K562 (cell line): ENCODE results near the gene BTLA. TPM values are rescaled to one million over a fixed set of nuclear protein-coding genes. Genes with fewer than 3 reads are reported as not detected.

ENCODE experiments used
- BRD4 ChIP-seq: fragments of 200-600 bp; sonication (generic); IDR thresholded peaks from 2 replicates; pipeline ENCODE4 v1.6.1; 2017; ENCODE audit warnings: inconsistent platforms
- CHD2 ChIP-seq: IDR thresholded peaks from 2 replicates; pipeline ENCODE4 v1.6.1; 2011; ENCODE audit warnings: low read depth, low read length
- FOXM1 ChIP-seq, 2 experiments: fragments of 450-650 bp in 1 of 2; sonication (generic) in 1 of 2; formaldehyde crosslinking in 1 of 2; IDR thresholded peaks; 2 replicates each; pipeline versions ENCODE4 v1.6.1 to v1.9.0; 2017 to 2022; ENCODE audit warnings: low read depth in 2 of 2, mild to moderate bottlenecking in 2 of 2, missing genetic modification reagents in 1 of 2, moderate library complexity in 1 of 2
- HDAC6 ChIP-seq: IDR thresholded peaks from 2 replicates; pipeline ENCODE4 v1.6.1; 2012; ENCODE audit warnings: low read depth, mild to moderate bottlenecking, control low read depth, inconsistent platforms, low read length, moderate library complexity
- HIVEP1 ChIP-seq: fragments of 250-450 bp; sonication (Bioruptor Pico); IDR thresholded peaks from 2 replicates; pipeline ENCODE4 v1.4.0; 2020; ENCODE audit warnings: mild to moderate bottlenecking
- NBN ChIP-seq: fragments of 450-650 bp; IDR thresholded peaks from 2 replicates; pipeline ENCODE4 v1.6.1; 2016; ENCODE audit warnings: low read depth, mild to moderate bottlenecking
- NR2C1 ChIP-seq, 2 experiments: fragments of 450-650 bp; IDR thresholded peaks; 2 replicates each; pipeline ENCODE4 v1.6.1; 2017; ENCODE audit warnings: mild to moderate bottlenecking in 2 of 2, antibody characterized with exemption in 1 of 2, inconsistent platforms in 1 of 2, missing compliant biosample characterization in 1 of 2, missing genetic modification characterization in 1 of 2
- SAFB2 ChIP-seq: fragments of 200-400 bp; formaldehyde crosslinking; IDR thresholded peaks from 2 replicates; pipeline ENCODE4 v1.6.1; 2018; ENCODE audit warnings: borderline replicate concordance, low read length, low read depth, moderate library complexity; ENCODE audit not compliant: severe bottlenecking
- TRIM24 ChIP-seq, 2 experiments: fragments of 450-650 bp; IDR thresholded peaks; 2 replicates each; pipeline ENCODE4 v1.6.1; 2016
- U2AF1 ChIP-seq: fragments of 200-400 bp; formaldehyde crosslinking; optimal IDR thresholded peaks from 2 replicates; pipeline ENCODE3; 2017; ENCODE audit warnings: mild to moderate bottlenecking, low read depth, low read length, moderate library complexity
- ZNF431 ChIP-seq: sonication (generic); formaldehyde crosslinking; IDR thresholded peaks from 2 replicates; pipeline ENCODE4 v1.8.0; 2022; ENCODE audit warnings: mild to moderate bottlenecking, missing genetic modification reagents
- polyA plus RNA-seq, 8 experiments: library from polyadenylated mRNA; depleted of rRNA in 4 of 8; stranded (reverse) in 5 of 8; unstranded in 3 of 8; fragments of >200 nt; fragmentation: Nextera tagmentation in 2 of 8; fragmentation: Illumina TruSeq in 1 of 8; extraction: Ambion mirVana in 2 of 8; extraction: Trizol in 1 of 8; gene quantifications; 2 replicates each; pipeline versions ENCODE4 v1.2.1 to v1.2.3, GENCODE V29; 2011 to 2014; ENCODE audit warnings: inconsistent platforms in 1 of 8, missing spikeins in 1 of 8
- total RNA-seq, 7 experiments: library from RNA; depleted of rRNA in 6 of 7; stranded (reverse); fragments of >200 nt in 6 of 7; fragmentation: Illumina TruSeq in 2 of 7; extraction: Trizol in 2 of 7; gene quantifications; 2 replicates each; pipeline versions ENCODE4 v1.2.1 to v1.2.3, GENCODE V29; 2011 to 2021; ENCODE audit warnings: low replicate concordance in 1 of 7
- TF ChIP-seq, protein P1 (sequence below): fragments of 450-650 bp; formaldehyde crosslinking; IDR thresholded peaks from 2 replicates; pipeline ENCODE4 v1.4.0; 2020; ENCODE audit warnings: mild to moderate bottlenecking, moderate library complexity
- TF ChIP-seq, protein P2 (sequence below), 2 experiments: IDR thresholded peaks in 1 of 2; conservative IDR thresholded peaks in 1 of 2; 2 replicates each; pipeline ENCODE4 v1.6.1; 2016; ENCODE audit warnings: low read depth in 2 of 2, mild to moderate bottlenecking in 1 of 2, missing compliant biosample characterization in 1 of 2, missing genetic modification characterization in 1 of 2, moderate library complexity in 1 of 2
- TF ChIP-seq, protein P3 (sequence below): sonication (generic); formaldehyde crosslinking; IDR thresholded peaks from 2 replicates; pipeline ENCODE4 v1.8.0; 2022; ENCODE audit warnings: mild to moderate bottlenecking, missing genetic modification reagents

The BTLA gene
- total and polyA plus RNA-seq, 9 of the 15 experiments (the other 6 are each of a cell fraction or from before 2014, with no cell fraction given) = 0.22 TPM; not detected in 8

DNA sequence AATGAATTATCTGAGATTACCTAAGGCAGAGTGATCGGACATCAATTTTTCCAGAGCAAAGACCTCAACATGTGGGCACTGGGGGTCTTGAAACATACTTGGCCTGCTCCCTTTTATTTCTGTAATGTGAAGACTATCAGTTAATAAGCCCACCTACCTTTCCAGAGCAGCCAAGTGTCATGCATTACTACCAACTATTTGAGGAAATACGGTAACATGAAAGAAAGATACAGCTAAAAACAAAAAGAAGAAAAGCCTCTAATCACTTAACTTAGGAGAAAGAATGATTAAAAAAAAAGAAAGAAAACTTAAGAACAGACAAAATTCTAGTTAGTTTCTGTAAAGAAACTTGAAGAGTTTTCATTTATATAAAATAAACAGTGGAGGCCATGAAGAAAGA lies 73.9 kb downstream of the BTLA start (continued):
- TF ChIP-seq, protein P1, sequence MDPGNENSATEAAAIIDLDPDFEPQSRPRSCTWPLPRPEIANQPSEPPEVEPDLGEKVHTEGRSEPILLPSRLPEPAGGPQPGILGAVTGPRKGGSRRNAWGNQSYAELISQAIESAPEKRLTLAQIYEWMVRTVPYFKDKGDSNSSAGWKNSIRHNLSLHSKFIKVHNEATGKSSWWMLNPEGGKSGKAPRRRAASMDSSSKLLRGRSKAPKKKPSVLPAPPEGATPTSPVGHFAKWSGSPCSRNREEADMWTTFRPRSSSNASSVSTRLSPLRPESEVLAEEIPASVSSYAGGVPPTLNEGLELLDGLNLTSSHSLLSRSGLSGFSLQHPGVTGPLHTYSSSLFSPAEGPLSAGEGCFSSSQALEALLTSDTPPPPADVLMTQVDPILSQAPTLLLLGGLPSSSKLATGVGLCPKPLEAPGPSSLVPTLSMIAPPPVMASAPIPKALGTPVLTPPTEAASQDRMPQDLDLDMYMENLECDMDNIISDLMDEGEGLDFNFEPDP (CRISPR knock-in tag) = no peak
- no peak for TF ChIP-seq CHD2
- no peak for TF ChIP-seq NR2C1 (IDR thresholded peaks at IDR 0.05)
- no peak for TF ChIP-seq NR2C1 (tag; IDR thresholded peaks at IDR 0.05)
- TF ChIP-seq FOXM1 (IDR thresholded peaks at IDR 0.05; ENCODE audit: low read depth) = no peak
- TF ChIP-seq FOXM1 (CRISPR knock-in tag; IDR thresholded peaks at IDR 0.05; ENCODE audit: low read depth) = no peak
- TF ChIP-seq ZNF431 (CRISPR knock-in tag) = no peak
- no peak for TF ChIP-seq BRD4
- no peak for TF ChIP-seq NBN
- TF ChIP-seq, protein P2, sequence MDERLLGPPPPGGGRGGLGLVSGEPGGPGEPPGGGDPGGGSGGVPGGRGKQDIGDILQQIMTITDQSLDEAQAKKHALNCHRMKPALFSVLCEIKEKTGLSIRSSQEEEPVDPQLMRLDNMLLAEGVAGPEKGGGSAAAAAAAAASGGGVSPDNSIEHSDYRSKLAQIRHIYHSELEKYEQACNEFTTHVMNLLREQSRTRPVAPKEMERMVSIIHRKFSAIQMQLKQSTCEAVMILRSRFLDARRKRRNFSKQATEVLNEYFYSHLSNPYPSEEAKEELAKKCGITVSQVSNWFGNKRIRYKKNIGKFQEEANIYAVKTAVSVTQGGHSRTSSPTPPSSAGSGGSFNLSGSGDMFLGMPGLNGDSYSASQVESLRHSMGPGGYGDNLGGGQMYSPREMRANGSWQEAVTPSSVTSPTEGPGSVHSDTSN (CRISPR knock-in tag; IDR thresholded peaks at IDR 0.05; ENCODE audit: low read depth) = no peak
- TF ChIP-seq, protein P2 (tag; conservative IDR thresholded peaks at IDR 0.05; ENCODE audit: low read depth) = no peak
- TF ChIP-seq TRIM24 (IDR thresholded peaks at IDR 0.05) = no peak
- no peak for TF ChIP-seq SAFB2
- TF ChIP-seq, protein P3, sequence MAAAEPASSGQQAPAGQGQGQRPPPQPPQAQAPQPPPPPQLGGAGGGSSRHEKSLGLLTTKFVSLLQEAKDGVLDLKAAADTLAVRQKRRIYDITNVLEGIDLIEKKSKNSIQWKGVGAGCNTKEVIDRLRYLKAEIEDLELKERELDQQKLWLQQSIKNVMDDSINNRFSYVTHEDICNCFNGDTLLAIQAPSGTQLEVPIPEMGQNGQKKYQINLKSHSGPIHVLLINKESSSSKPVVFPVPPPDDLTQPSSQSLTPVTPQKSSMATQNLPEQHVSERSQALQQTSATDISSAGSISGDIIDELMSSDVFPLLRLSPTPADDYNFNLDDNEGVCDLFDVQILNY = no peak
- TF ChIP-seq U2AF1 = no peak
- no peak for TF ChIP-seq HIVEP1 (CRISPR knock-in tag)
- TF ChIP-seq HDAC6 = no peak
- TF ChIP-seq, all 486 proteins: peak for 0
